Thoracic aorta (tissue), 2 donors: ENCODE data around the gene LINGO4. TPM values are rescaled to one million over a fixed set of nuclear protein-coding genes. Genes with fewer than 3 reads are reported as not detected.

Experiments
- ATAC-seq: fragments of 150-250 bp; one replicate; pipeline ENCODE4 v1.8.0; 2017; ENCODE audit warnings: low read depth; ENCODE audit not compliant: insufficient number of reproducible peaks, low FRiP score
- DNase-seq: peaks from one replicate; pipeline ENCODE4 v3.0.0-alpha.2; 2020; ENCODE audit warnings: low spot score
- H3K27ac ChIP-seq, 2 donors: fragments of 200-600 bp; sonication (generic); 1 replicate in 1 of 2; 2 replicates in 1 of 2; pipeline ENCODE4 v1.5.1; 2016; ENCODE audit warnings: mild to moderate bottlenecking in 2 of 2, moderate library complexity in 2 of 2
- H3K27me3 ChIP-seq: fragments of 200-600 bp; sonication (generic); replicated peaks from 2 replicates; pipeline ENCODE4 v1.6.0; 2016; ENCODE audit warnings: mild to moderate bottlenecking; ENCODE audit not compliant: insufficient read depth
- H3K36me3 ChIP-seq: fragments of 200-600 bp; sonication (generic); one replicate; pipeline ENCODE4 v1.5.1; 2016
- H3K4me1 ChIP-seq, 2 donors: fragments of 200-600 bp; sonication (generic); 1 replicate in 1 of 2; 2 replicates in 1 of 2; pipeline versions ENCODE4 v1.5.1 to v1.6.0; 2016; ENCODE audit warnings: low read depth in 2 of 2, mild to moderate bottlenecking in 1 of 2; ENCODE audit not compliant: control insufficient read depth in 1 of 2
- H3K4me3 ChIP-seq: fragments of 200-600 bp; sonication (generic); 2 replicates; pipeline ENCODE4 v1.5.1; 2016; ENCODE audit warnings: mild to moderate bottlenecking
- H3K9me3 ChIP-seq: fragments of 200-600 bp; sonication (generic); 2 replicates; pipeline ENCODE4 v1.5.1; 2016
- CTCF ChIP-seq: fragments of 200-600 bp; sonication (generic); IDR thresholded peaks from one replicate; pipeline ENCODE4 v1.5.1; 2019; ENCODE audit warnings: antibody characterized with exemption
- total RNA-seq, 2 donors: library from RNA; depleted of rRNA; stranded (reverse); fragments of >200 nt; gene quantifications; one replicate each; pipeline versions ENCODE4 v1.1.0 to v1.2.3, GENCODE V29; 2016

The LINGO4 gene
- total RNA-seq, 2 donors from 2014 or later = not detected

- no peak for ATAC-seq
- Histone ChIP-seq H3K9me3 (no peaks in the 10 kb centered on the region), H3K36me3 (no peaks in the 10 kb centered on the region), H3K4me1 (no peaks in the 10 kb centered on the region), H3K4me3 (no peak overlapping the region), H3K27me3 (no peaks in the 10 kb centered on the region), H3K27ac (no peak overlapping the region)
- TF ChIP-seq CTCF = no peak
- DNase-seq = no peak
Measured at GRCh38 chr1:151817353-151817730, 12.1 kb upstream of the LINGO4 start.

GRCh38 chr1:151816548-151817352, 11.5 kb upstream of the LINGO4 start:
- Histone ChIP-seq H3K4me3 (no peak overlapping the region), H3K9me3 (no peaks in the 10 kb centered on the region), H3K36me3 (no peaks in the 10 kb centered on the region), H3K27me3 (no peaks in the 10 kb centered on the region), H3K4me1 (no peaks in the 10 kb centered on the region), H3K27ac (no peak overlapping the region)
- ATAC-seq = no peak
- no peak for DNase-seq
- no peak for TF ChIP-seq CTCF

- no peak for DNase-seq
- Histone ChIP-seq H3K36me3 (no peaks in the 10 kb centered on the region), H3K27me3 (no peaks in the 10 kb centered on the region), H3K27ac (no peak overlapping the region), H3K4me3 (no peak overlapping the region), H3K4me1 (no peaks in the 10 kb centered on the region), H3K9me3 (no peaks in the 10 kb centered on the region)
- ATAC-seq = no peak
- TF ChIP-seq CTCF = no peak
Measured at GRCh38 chr1:151815716-151816327, 10.6 kb upstream of the LINGO4 start.

- Histone ChIP-seq H3K27ac (no peak overlapping the region), H3K4me3 (no peak overlapping the region), H3K36me3 (no peaks in the 10 kb centered on the region), H3K9me3 (no peaks in the 10 kb centered on the region), H3K4me1 (no peaks in the 10 kb centered on the region), H3K27me3 (no peaks in the 10 kb centered on the region)
- DNase-seq (no peak), ATAC-seq (no peak)
- no peak for TF ChIP-seq CTCF
Measured at GRCh38 chr1:151814971-151815545, 9.8 kb upstream of the LINGO4 start.

- H3K36me3 ChIP-seq = no peaks in the 10 kb centered on the region
- H3K4me3 ChIP-seq = no peak overlapping the region
- TF ChIP-seq CTCF = no peak
- no peaks in the 10 kb centered on the region for H3K9me3 ChIP-seq
- DNase-seq (no peak), ATAC-seq (no peak)
- H3K27ac ChIP-seq = no peak overlapping the region
- H3K27me3 ChIP-seq = no peaks in the 10 kb centered on the region
- H3K4me1 ChIP-seq = no peaks in the 10 kb centered on the region
Measured at GRCh38 chr1:151814426-151814825, 9.2 kb upstream of the LINGO4 start.
